GM21825 (cell line): ENCODE measurements around the gene GRM7.

Experiments
- ATAC-seq: cut with Tn5 transposase; IDR thresholded peaks from one replicate; pipeline ENCODE4 v1.9.1; 2021; ENCODE audit warnings: mild to moderate bottlenecking, moderate library complexity; ENCODE audit not compliant: unreplicated experiment

Gene GRM7

GRCh38 chr3:7112523-7113056 is 251.7 kb downstream of the GRM7 start:
- no peak for ATAC-seq

GRCh38 chr3:7144697-7145308 is 283.9 kb downstream of the GRM7 start:
- ATAC-seq = no peak

GRCh38 chr3:7146529-7146928 is 285.6 kb downstream of the GRM7 start:
- no peak for ATAC-seq

DNA sequence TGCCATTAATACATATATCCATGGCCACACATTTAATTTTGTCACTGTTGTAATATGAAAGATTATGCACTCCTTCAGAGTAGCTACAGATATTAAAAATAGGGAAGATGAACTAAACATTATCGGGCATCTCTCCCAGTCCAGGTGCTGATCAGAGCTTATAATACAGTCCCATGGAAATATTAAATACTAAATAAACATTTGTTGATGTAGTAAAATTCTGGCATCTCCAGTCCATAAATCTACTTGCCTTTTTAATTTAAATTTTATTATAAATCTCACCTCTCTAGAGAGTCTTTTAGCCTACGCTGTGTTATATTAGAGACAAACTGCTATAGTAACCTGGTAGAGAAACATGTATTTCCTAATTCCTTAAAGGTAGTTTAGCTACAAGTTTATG is 297.6 kb downstream of the GRM7 start:
- ATAC-seq = no peak

DNA sequence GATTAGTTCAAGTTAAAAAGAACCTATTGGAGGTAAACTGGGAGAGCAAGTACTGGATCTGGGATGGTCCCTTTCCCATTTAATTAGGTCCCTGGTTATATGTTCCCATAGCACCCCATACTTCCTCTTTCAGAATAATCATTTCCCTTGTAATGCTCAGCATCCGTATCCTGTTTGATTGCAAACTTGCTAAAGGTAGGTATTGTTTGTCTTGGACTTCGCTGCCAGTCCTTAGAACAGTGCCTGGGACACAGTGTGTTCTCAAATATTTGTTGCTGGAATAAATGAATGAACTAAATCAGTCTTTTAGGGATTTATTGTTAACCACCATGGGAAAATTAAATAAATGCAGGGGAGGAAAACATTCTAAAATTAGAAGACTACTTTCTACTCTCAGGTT is 299.8 kb downstream of the GRM7 start:
- ATAC-seq = no peak

DNA sequence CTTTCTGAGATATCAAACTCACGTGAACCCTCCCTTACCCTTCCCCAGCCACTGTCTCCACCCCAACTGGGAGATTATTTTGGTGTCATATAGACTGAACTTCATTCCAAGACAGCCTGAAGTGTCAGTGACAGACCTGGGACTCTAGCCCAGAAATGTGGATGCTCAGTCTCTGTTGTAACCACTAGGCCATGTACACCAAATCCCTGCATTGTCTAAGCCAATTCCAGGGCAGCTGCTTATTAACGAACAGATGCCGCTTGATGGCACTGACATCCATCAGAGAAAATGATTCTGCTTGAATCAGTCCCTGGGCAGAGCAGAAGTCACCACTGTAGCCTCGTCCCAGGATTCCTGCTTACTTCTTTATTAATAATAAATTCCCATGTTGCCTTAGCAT is 305.5 kb downstream of the GRM7 start:
- no peak for ATAC-seq

DNA sequence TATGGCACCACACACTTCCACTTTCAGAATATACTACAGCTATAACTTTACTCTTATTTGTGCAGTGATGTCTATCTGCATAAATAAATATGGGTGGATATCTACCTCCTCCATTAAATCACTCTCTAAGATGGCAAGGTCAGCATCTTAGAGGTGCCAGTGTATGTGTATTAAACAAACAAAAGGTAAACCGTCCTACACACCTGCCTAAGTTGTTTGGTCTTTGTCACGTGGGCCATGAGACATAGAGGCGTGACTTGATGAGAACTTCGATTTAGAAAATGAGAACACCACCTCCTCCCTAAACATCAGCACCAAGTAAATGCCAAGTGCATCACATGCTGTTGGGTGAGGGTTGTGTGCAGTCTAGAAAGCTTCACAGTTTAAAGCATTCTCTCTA is 310.6 kb downstream of the GRM7 start:
- no peak for ATAC-seq

GRCh38 chr3:7172996-7173395 is 312.1 kb downstream of the GRM7 start:
- no peak for ATAC-seq

DNA sequence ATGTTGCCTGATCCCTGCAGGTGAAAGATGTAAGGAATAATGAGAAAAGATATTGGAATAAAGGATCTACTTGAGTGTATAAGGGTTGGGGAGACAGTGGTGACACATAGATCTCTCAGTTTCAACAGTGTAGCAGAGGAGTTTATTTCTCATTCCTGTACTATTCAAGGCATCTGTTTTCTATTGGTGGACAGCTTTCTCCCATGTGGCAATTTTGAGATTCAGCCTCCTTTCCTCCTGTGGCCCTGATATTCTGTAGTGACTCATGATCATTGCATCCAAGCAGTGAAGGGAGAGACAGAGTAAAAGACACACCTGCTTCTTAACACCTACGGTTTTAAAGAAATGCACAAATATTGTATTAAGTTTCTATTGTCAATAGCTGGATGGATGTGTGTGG is 327.6 kb downstream of the GRM7 start:
- ATAC-seq = no peak

- ATAC-seq = no peak
Observed at GRCh38 chr3:7190095-7190494, 329.2 kb downstream of the GRM7 start.

- no peak for ATAC-seq
Observed at GRCh38 chr3:7193269-7193668, 332.4 kb downstream of the GRM7 start.

DNA sequence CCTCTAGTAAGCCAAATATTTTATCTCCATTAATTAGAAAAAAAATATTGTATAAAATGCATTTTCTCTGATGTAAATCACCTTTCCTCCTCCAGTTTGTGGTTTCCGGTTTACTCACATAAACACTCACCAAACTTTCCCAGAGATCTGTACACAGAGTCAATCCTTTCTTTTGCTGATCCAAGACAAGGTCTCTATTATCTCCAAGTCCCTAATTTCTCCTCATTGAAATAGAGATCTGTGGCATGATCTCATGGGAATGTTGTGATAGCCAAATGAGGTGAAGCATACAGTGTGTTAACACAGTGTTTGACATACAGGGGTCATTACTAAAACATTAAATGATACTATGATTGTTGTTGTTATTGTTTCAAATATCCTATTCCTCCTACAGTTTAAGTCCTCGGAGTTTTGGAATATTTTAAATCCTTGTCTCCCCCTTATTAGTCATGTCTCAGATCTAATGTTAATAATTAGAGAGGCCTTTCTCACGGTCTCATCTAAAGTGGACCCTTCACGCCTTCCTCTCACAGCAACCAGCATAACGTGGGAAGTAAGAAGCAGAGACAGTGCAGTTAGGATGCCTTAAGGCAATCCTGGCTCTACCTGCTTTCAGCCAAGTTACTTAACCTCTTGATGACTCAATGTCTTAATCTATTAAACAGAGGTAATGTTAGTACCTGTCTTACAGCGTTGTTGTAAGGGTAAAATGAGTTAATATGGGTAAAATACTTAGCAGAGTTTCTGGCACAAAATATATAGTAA is 333.3 kb downstream of the GRM7 start:
- ATAC-seq = no peak

DNA sequence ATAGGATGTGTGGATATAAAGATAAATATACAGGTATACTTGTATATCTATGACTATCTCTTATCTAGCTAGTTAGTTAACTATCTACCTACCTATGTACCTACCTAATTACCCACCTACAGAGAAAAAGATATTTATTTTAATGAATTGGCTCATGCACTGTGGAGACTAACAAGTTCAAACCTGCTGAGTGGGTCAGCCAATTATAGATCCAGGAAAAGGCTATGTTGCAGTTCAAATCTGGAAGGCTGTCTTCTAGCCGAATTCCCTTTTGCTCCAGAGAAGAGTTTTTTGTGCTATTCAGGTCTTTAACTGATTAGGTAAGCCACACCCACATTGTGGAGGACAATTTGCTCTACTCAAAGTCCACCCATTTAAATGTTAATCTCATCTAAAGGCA is 335.0 kb downstream of the GRM7 start:
- ATAC-seq = no peak

DNA sequence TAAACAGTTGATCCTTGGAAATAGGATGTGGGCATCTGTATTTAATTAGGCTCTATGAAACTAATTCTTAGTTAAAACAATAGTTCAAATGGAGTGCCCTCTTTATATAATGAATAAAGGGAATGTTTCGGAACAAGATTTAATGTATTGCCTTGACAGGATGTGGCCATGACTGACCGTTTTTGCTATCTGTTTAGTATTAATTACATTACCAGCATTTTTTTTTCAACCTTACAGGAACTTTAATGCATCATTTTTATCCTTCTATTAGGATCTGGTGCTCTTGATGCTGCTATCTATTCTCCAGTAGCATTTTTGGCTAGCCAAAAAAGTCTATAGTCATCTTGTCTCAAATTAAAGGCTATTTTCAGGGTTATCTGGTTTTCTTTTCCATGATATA is 340.9 kb downstream of the GRM7 start:
- no peak for ATAC-seq

- ATAC-seq = peak; percentile 36
Observed at GRCh38 chr3:7203969-7204847, 343.3 kb downstream of the GRM7 start.

- peak; percentile 47 for ATAC-seq
Observed at GRCh38 chr3:7204848-7205156, 343.9 kb downstream of the GRM7 start.

DNA sequence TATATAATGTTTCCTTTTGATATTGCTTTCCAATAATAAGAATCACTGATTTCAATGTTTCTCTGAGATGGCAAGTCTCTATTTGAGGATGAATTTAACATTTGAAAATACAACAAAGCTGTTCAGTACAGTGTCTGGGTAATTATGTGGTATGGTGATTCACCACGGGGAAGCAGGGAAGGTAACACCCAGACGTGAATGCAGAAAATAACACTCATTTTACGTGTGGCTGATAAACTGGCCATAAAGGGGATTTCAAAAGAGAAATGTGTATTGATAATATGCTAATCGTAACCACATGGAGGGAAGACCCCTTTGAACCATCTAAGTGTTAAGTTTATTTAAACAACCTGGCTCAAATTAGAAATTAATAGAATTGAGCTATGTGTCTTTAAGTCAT is 344.6 kb downstream of the GRM7 start:
- no peak for ATAC-seq

GRCh38 chr3:7205962-7206361 is 345.0 kb downstream of the GRM7 start:
- ATAC-seq = peak; percentile 59

GRCh38 chr3:7207125-7207524 is 346.2 kb downstream of the GRM7 start:
- ATAC-seq = no peak

DNA sequence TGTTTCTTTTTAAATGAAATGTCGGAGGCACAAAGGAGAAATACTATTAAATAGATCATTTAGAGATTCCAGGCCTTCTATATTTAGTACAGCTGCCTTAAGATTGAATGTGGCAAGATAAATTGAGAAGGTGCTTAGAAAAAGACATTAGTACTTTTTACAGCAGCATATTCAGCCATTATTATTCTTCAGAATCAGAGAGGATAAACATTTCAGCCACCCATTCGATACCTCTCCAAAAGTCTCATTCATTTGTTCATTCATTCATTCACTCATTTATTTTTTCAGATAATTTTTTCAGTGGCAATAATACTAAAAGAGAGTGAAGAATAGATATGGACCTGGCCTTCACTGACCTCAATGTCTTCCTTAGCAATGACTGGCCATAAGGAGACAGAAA is 347.0 kb downstream of the GRM7 start:
- ATAC-seq = no peak

DNA sequence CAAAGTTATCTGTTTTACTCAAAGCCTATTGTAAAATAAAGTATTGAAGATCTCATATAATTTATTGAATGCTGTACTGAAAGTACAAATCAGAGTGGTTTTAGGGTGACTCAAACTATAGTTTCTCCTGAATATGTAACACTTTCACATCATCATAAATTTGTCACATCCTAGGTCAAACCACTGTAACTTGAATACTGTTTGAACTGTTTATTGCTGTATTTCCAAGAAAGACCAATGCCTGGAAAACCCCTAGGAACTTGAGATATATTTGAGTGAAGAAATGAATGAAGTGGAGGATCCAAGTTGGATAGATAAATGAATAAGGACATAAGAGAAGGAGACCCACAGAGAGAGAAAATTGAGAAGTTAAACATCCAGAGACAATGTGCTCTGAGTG is 348.2 kb downstream of the GRM7 start:
- no peak for ATAC-seq

DNA sequence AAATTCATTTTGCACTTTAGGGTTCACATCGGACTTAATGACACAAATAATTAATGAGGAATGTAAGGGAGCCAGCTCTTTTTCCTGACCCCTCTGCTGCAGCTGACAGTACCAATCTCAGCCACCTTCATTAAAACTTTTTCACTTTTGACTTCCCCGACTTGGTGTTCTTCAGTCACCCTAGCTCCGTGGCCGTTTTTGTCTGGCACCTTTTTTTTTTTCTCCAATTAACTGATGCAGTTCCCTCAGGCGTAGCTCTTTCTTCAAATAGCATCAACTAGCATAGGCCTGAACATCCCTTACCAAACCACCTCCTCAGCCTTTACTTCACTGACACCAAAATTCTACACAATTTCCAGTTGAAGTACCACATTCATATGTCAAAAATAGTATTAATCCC is 350.8 kb downstream of the GRM7 start:
- no peak for ATAC-seq
